B cell (primary cell): Measurements from ENCODE around the gene CXXC5.

Source experiments
- CTCF ChIP-seq: fragments of 200-600 bp; IDR thresholded peaks from one replicate; pipeline ENCODE4 v1.8.0; 2022; ENCODE audit warnings: antibody characterized with exemption, mild to moderate bottlenecking
- EZH2 ChIP-seq: IDR thresholded peaks from 2 replicates; pipeline ENCODE4 v1.6.1; 2012; ENCODE audit warnings: borderline replicate concordance, low read depth, mild to moderate bottlenecking, moderate library complexity, low read length; ENCODE audit not compliant: insufficient read depth, poor library complexity, severe bottlenecking

- TF ChIP-seq EZH2 (no peak), CTCF (no peak)
Observed at GRCh38 chr5:139723986-139724587, 75.9 kb downstream of the CXXC5 start.
